GM12875 (cell line): ENCODE data around the gene KL.

Experiments
- H3K4me3 ChIP-seq: one replicate; pipeline ENCODE4 v1.5.1; 2011; ENCODE audit warnings: low read depth, low read length, control low read depth
- TF ChIP-seq, protein P1 (sequence below): IDR thresholded peaks from 2 replicates; pipeline ENCODE4 v1.5.1; 2011; ENCODE audit warnings: low read depth, mild to moderate bottlenecking, control low read depth, inconsistent platforms, low read length, moderate library complexity, borderline replicate concordance; ENCODE audit not compliant: insufficient read depth

KL gene

DNA sequence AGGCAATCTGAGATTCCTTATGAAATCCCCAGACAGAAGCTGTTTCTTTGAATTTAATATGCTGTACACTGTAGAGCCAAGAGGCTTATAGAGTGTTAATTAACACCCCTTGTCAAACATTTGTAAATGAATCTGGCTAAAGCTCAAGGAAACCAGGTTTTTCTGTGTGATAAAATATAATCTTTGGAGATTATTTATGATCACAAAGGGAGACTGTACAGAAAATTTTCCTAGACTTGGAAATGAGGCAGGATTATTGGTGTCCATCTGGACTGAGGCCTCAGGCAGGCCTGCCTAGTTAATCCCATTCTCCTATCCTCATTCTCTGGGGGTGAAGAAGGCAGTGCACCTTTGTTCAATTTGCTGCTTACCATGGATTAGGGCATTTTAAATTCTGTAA is 17.8 kb downstream of the KL start:
- TF ChIP-seq, protein P1, sequence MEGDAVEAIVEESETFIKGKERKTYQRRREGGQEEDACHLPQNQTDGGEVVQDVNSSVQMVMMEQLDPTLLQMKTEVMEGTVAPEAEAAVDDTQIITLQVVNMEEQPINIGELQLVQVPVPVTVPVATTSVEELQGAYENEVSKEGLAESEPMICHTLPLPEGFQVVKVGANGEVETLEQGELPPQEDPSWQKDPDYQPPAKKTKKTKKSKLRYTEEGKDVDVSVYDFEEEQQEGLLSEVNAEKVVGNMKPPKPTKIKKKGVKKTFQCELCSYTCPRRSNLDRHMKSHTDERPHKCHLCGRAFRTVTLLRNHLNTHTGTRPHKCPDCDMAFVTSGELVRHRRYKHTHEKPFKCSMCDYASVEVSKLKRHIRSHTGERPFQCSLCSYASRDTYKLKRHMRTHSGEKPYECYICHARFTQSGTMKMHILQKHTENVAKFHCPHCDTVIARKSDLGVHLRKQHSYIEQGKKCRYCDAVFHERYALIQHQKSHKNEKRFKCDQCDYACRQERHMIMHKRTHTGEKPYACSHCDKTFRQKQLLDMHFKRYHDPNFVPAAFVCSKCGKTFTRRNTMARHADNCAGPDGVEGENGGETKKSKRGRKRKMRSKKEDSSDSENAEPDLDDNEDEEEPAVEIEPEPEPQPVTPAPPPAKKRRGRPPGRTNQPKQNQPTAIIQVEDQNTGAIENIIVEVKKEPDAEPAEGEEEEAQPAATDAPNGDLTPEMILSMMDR, result no peak
- no peak overlapping the region for H3K4me3 ChIP-seq

- no peak overlapping the region for H3K4me3 ChIP-seq
- TF ChIP-seq, protein P1, result no peak
Measured at GRCh38 chr13:33034882-33035520, 18.8 kb downstream of the KL start.

DNA sequence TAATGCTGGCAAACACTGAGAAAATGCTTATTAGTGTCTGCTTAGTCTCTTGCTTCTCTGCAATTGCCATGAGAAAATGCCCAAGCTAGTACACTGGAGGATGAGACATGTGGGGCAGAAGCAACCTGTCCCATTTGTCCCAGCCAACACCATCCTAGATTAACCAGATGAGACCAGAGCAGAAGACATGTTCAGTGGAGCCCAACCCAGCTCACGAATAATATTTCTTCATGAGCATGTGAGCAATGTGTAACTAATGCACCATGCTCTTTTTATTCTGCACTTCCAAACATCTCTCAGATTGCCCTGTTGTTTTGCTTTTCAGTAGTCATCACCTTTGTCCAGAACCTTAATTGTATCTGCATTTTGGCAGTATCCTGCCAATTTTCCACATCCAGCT is 21.4 kb downstream of the KL start:
- no peak overlapping the region for H3K4me3 ChIP-seq
- TF ChIP-seq, protein P1, result no peak

DNA sequence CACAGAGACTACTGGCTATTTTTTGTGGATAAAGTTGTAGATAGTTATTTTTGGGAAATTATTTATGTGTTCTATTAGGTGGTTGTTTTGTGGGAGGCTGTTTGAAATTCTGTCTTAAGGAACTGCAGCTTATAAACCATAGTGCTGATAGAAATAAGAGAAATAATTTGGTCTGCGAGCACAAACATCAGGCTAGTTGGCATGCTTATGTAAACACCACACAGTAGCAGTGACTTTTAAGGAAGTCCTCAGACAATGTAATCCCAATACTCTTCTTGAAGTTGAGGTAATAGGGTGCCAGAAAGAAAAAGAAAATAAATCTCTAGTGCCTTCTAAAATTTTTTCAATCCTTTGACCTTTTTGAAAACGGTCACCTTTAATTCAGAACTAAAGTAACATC is 23.9 kb downstream of the KL start:
- no peak overlapping the region for H3K4me3 ChIP-seq
- TF ChIP-seq, protein P1, result no peak

DNA sequence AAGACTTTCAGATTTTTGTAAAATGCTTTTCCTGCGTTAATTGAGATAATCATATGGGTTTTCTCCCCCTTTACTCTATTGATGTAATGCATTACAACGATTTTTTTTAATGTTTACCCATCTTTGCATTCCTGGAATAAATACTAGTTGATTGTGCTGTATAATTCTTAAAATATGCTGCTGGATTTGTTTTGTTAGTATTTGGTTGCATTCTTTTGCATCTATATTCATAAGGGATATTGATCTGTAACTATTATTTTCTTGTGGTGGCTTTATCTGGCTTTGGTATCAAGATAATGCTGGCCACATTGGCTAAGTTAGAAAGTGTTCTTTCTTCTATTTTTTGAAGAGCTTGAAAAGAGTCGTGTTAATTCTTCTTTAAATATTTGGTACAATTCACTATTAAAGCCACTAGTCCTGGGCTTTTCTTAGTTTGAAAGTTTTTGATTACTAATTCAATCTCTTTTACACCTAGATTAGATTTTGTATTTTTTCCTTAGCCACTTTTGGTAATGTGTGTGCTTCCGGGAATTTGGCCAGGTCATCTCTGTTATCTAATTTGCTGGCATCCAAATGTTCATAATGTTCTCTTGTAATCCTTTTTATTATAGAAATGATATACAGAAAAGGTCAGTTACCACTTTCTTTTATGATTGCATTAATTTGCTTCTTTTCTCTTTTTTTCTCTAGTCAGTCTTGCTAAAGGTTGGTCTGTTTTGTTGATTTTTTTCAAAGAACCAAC is 29.8 kb downstream of the KL start:
- no peak overlapping the region for H3K4me3 ChIP-seq
- TF ChIP-seq, protein P1, result no peak

DNA sequence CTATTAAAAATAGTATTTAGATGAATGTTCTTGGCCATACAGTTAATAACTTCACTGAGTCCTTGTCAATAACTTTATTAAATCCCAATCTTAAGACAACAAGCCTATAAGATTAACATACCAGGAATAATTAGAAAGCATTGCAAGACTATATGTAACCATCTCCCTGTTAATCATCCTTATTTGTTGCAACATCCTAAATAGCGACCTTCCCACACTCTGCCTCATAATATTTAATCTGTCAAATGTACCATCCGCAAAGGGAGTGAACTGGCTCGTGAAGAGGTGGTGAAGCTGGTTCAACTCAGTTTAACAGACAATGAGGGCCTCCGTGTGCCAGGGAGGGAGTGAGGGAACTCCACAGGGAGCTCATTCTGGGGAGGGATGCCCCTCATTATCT is 33.9 kb downstream of the KL start:
- TF ChIP-seq, protein P1, result no peak
- no peak overlapping the region for H3K4me3 ChIP-seq

- TF ChIP-seq, protein P1, result no peak
- no peak overlapping the region for H3K4me3 ChIP-seq
Measured at GRCh38 chr13:33051632-33052031, 35.4 kb downstream of the KL start.
